HUES6 (cell line): ENCODE data around the gene TAPBPL.
"Not testable (repeated sequence)": the region's sequence is repeated elsewhere in the genome, so short reads cannot be mapped to it uniquely, and the experiment has no call there.

Source experiments
- H3K27ac ChIP-seq: 2 replicates; pipeline ENCODE4 v1.7.0; 2013; ENCODE audit warnings: low read depth, mild to moderate bottlenecking, low read length, inconsistent platforms
- H3K27me3 ChIP-seq: 2 replicates; pipeline ENCODE4 v1.6.1; 2013; ENCODE audit warnings: low read length; ENCODE audit not compliant: control insufficient read depth, insufficient read depth
- H3K36me3 ChIP-seq: 2 replicates; pipeline ENCODE4 v1.6.1; 2013; ENCODE audit warnings: low read length; ENCODE audit not compliant: control insufficient read depth, insufficient read depth
- H3K4me1 ChIP-seq: 2 replicates; pipeline ENCODE4 v1.6.1; 2013; ENCODE audit warnings: low read length; ENCODE audit not compliant: control insufficient read depth, insufficient read depth
- H3K4me3 ChIP-seq: 2 replicates; pipeline ENCODE4 v1.5.1; 2013; ENCODE audit warnings: low read depth, low read length
- H3K9ac ChIP-seq: one replicate; pipeline ENCODE4 v1.6.1; 2013; ENCODE audit warnings: mild to moderate bottlenecking, low read length
- H3K9me3 ChIP-seq: 2 replicates; pipeline ENCODE4 v1.6.1; 2013; ENCODE audit warnings: low read depth, low read length; ENCODE audit not compliant: control insufficient read depth, insufficient read depth

The TAPBPL gene

DNA sequence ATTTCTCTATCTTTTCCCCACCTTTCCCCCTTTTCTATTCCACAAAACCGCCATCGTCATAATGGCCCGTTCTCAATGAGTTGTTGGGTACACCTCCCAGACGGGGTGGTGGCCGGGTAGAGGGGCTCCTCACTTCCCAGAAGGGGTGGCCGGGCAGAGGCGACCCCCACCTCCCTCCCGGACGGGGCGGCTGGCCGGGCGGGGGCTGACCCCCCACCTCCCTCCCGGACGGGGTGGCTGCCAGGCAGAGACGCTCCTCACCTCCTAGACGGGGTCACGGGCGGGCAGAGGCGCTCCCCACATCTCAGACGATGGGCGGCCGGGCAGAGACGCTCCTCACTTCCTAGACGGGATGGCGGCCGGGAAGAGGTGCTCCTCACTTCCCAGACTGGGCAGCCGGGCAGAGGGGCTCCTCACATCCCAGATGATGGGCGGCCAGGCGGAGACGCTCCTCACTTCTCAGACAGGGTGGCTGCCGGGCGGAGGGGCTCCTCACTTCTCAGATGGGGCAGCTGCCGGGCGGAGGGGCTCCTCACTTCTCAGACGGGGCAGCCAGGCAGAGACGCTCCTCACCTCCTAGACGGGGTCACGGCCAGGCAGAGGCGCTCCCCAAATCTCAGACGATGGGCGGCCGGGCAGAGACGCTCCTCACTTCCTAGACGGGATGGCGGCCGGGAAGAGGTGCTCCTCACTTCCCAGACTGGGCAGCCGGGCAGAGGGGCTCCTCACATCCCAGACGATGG lies 23.6 kb downstream of the TAPBPL start:
- H3K4me3 ChIP-seq, H3K27me3 ChIP-seq, H3K27ac ChIP-seq, H3K4me1 ChIP-seq, H3K36me3 ChIP-seq, H3K9ac ChIP-seq, H3K9me3 ChIP-seq: not testable (repeated sequence)

GRCh38 chr12:6476489-6476888 lies 24.6 kb downstream of the TAPBPL start:
- no peak overlapping the region for H3K27ac ChIP-seq
- H3K4me1 ChIP-seq: no peaks in the 10 kb centered on the region
- no peaks in the 10 kb centered on the region for H3K27me3 ChIP-seq
- no peak overlapping the region for H3K4me3 ChIP-seq
- no peak overlapping the region for H3K9ac ChIP-seq
- H3K36me3 ChIP-seq: no peaks in the 10 kb centered on the region
- H3K9me3 ChIP-seq: 0 out of 2 replicates have a peak, but pooled peaks cover 4% of the 10 kb centered on the region

- H3K9ac ChIP-seq, H3K27ac ChIP-seq, H3K9me3 ChIP-seq, H3K4me3 ChIP-seq, H3K36me3 ChIP-seq, H3K4me1 ChIP-seq, H3K27me3 ChIP-seq: not testable (repeated sequence)
These were observed 25.9 kb downstream of the TAPBPL start for GRCh38 chr12:6477601-6478377.

GRCh38 chr12:6478416-6478815 lies 26.6 kb downstream of the TAPBPL start:
- 0 out of 2 replicates have a peak, but pooled peaks cover 4% of the 10 kb centered on the region for H3K9me3 ChIP-seq
- no peaks in the 10 kb centered on the region for H3K27me3 ChIP-seq
- H3K4me3 ChIP-seq: no peak overlapping the region
- no peak overlapping the region for H3K9ac ChIP-seq
- H3K36me3 ChIP-seq: no peaks in the 10 kb centered on the region
- H3K27ac ChIP-seq: no peak overlapping the region
- no peaks in the 10 kb centered on the region for H3K4me1 ChIP-seq

GRCh38 chr12:6488240-6488639 lies 36.4 kb downstream of the TAPBPL start:
- Histone ChIP-seq H3K9me3 (no peaks in the 10 kb centered on the region), H3K9ac (no peak overlapping the region), H3K4me3 (no peak overlapping the region), H3K27ac (no peak overlapping the region), H3K27me3 (no peaks in the 10 kb centered on the region), H3K36me3 (peaks cover 9% of the 10 kb centered on the region), H3K4me1 (peaks cover 3% of the 10 kb centered on the region; the same call in 1 of the 2 replicates)

DNA sequence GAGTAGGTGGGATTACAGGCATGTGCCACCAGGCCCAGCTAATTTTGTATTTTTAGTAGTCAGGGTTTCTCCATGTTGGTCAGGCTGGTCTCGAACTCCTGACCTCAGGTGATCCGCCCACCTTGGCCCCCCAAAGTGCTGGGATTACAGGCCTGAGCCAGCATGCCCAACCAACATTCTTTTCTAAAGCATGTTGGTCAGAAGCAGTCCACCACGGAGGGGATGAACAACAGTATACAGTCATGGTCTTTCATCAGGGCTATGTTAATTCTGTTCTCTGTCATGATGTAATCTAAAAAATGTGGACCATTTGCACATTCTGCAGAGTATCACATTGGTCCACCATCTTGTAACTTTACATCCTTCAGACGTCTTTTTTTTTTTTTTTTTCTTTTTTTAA lies 37.6 kb downstream of the TAPBPL start:
- Histone ChIP-seq H3K4me3 (no peak overlapping the region), H3K9me3 (no peaks in the 10 kb centered on the region), H3K27ac (no peak overlapping the region), H3K27me3 (no peaks in the 10 kb centered on the region), H3K36me3 (peaks cover 9% of the 10 kb centered on the region), H3K9ac (no peak overlapping the region), H3K4me1 (peaks cover 3% of the 10 kb centered on the region; the same call in 1 of the 2 replicates)

DNA sequence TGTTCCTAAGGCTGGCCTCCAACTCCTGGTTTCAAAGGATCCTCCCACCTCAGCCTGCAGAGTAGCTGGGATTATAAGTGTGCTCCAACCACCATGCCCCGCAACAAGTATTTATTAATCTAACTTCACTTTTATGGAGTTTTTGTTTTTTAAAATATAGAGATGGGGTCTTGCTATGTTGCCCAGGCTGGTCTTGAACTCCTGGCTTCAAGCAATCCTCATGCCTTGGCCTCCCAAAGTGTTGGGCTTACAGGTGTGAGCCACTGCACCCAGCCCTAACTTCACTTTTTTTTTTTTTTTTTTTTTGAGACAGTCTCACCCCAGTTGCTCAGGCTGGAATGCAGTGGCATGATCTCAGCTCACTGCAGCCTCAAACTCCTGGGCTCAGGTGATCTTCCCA lies 38.8 kb downstream of the TAPBPL start:
- not testable (repeated sequence) for H3K9ac ChIP-seq
- peaks cover 18% of the 10 kb centered on the region for H3K36me3 ChIP-seq

DNA sequence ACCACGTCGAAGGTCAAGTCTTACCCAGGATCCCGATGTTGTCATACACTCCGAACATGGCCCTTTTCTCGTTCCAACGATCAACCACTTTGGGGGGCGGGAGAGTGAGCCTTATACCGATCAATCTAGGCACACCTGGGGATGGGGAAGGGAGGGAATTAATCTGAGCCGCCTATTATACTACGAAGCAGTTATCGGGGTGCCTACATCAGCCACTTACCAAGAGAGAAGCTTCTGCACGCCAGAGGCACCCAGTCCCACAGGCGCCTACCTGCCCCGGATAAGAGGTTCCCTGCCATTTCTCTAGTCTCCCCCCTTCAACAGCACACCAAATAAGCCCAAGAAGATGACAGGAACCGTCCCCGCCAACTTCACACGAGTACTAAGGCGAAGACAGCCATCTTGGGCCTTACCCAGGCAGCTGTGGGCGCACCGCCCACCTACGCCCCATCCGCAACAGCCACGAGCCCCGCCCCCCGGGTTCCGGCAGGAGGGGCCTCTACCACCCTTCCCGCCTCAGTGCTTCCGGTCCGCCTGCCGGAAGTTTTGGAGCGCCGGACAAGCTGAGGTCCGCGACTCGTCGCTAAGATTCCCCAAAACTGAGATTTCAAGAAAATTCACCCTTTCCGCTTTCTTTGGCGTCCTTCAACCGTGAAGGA lies 41.1 kb downstream of the TAPBPL start, which contains the start of gene MRPL51:
Gene MRPL51 (minus strand): TSS at position 425 of the 659 bp plus-strand sequence. CDS start 126 bp downstream, at position 299.
- Histone ChIP-seq H3K4me1 (peaks cover 10% of the 10 kb centered on the region), H3K27ac (peak within 1 kb of the TSS; percentile 72; the same call in 1 of the 2 replicates), H3K9me3 (no peaks in the 10 kb centered on the region), H3K27me3 (no peaks in the 10 kb centered on the region), H3K4me3 (peak within 1 kb of the TSS; percentile 88), H3K36me3 (peaks cover 36% of the 10 kb centered on the region), H3K9ac (peak within 1 kb of the TSS; percentile 89)

More for the DNA sequence above, 38.8 kb downstream of the TAPBPL start:
- not testable (repeated sequence) for H3K4me3 ChIP-seq, H3K4me1 ChIP-seq, H3K27ac ChIP-seq, H3K9me3 ChIP-seq, H3K27me3 ChIP-seq

GRCh38 chr12:6493497-6494257 lies 41.8 kb downstream of the TAPBPL start, which contains the start of gene NCAPD2:
NCAPD2 (plus strand) TSS chr12:6494102; CDS start chr12:6495099, 997 bp downstream.
- Histone ChIP-seq H3K36me3 (peaks cover 43% of the 10 kb centered on the region), H3K4me1 (peaks cover 10% of the 10 kb centered on the region), H3K9me3 (no peaks in the 10 kb centered on the region), H3K4me3 (peak within 1 kb of the TSS; percentile 88), H3K27ac (peak within 1 kb of the TSS; percentile 72; the same call in 1 of the 2 replicates), H3K27me3 (no peaks in the 10 kb centered on the region), H3K9ac (peak within 1 kb of the TSS; percentile 89)

- Histone ChIP-seq H3K27me3 (no peaks in the 10 kb centered on the region), H3K4me1 (peaks cover 10% of the 10 kb centered on the region), H3K9me3 (no peaks in the 10 kb centered on the region), H3K36me3 (peaks cover 49% of the 10 kb centered on the region), H3K4me3 (peak overlapping the region; percentile 88), H3K27ac (peak overlapping the region; percentile 28; the same call in 1 of the 2 replicates), H3K9ac (peak overlapping the region; percentile 89)
These were observed 42.5 kb downstream of the TAPBPL start for GRCh38 chr12:6494258-6494743.
